ENCODE measurements around the gene OR2F1.

OR2F1 gene

DNA sequence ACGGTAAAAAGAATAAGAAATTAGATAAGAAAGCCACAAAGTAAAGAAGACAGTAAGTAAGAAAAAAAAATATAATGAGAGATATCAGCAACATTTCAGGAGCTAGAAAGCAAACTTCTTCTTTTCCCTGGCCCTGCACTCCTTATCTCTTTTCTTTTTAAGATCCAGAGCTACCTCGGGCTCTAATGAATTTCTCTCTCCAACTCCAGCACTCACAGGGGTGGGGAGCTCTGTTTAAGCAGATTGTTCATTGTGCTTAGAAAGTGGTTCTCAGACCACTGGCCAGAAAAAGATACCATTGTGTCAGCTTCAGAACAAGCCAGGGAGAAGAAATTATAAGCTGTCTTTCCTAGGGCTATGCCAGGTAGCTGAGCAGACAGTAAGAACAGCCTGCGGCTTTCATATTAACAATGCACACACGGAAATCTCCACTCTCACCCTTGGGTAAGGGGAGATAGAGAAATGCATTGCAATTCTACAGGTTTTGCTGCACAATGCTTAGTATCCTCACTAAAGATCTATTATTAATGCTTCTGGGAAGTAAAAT lies 19.3 kb downstream of the OR2F1 start:
- no peak overlapping the region for H3K4me3 ChIP-seq (ENCODE audit: low read depth, low read length)
- in situ Hi-C loops (cut with HindIII; ENCODE audit: low sequenced_read_pairs), result no loop called here
- DNase-seq (ENCODE audit: low read depth, low spot score), result no peak
- TF ChIP-seq, protein P1, sequence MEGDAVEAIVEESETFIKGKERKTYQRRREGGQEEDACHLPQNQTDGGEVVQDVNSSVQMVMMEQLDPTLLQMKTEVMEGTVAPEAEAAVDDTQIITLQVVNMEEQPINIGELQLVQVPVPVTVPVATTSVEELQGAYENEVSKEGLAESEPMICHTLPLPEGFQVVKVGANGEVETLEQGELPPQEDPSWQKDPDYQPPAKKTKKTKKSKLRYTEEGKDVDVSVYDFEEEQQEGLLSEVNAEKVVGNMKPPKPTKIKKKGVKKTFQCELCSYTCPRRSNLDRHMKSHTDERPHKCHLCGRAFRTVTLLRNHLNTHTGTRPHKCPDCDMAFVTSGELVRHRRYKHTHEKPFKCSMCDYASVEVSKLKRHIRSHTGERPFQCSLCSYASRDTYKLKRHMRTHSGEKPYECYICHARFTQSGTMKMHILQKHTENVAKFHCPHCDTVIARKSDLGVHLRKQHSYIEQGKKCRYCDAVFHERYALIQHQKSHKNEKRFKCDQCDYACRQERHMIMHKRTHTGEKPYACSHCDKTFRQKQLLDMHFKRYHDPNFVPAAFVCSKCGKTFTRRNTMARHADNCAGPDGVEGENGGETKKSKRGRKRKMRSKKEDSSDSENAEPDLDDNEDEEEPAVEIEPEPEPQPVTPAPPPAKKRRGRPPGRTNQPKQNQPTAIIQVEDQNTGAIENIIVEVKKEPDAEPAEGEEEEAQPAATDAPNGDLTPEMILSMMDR (IDR thresholded peaks at IDR 0.05; ENCODE audit: low read depth, low read length), result no peak

DNA sequence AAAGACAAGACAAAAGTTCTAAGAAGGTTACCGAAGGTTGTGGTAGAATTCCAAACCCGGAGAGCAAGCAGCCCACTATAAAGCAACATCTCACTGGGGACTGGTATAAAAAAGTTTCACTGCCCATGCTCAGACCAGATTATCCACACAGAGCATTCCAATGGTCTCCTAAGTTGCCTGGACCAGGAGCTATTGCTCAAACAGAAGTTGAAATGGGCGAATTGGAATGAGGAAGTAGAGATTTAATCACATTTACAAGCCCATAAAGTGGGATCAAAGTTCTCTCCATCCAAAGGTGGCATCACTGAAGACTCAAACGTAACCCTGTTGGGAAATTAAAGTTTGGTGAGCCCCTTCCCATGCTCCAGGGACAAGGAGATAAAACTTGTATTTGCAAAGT lies 19.8 kb downstream of the OR2F1 start:
- in situ Hi-C loops (cut with HindIII; ENCODE audit: low sequenced_read_pairs), result no loop called here
- DNase-seq (ENCODE audit: low read depth, low spot score), result no peak
- H3K4me3 ChIP-seq (ENCODE audit: low read depth, low read length), result no peak overlapping the region
- TF ChIP-seq, protein P1 (IDR thresholded peaks at IDR 0.05; ENCODE audit: low read depth, low read length), result no peak

DNA sequence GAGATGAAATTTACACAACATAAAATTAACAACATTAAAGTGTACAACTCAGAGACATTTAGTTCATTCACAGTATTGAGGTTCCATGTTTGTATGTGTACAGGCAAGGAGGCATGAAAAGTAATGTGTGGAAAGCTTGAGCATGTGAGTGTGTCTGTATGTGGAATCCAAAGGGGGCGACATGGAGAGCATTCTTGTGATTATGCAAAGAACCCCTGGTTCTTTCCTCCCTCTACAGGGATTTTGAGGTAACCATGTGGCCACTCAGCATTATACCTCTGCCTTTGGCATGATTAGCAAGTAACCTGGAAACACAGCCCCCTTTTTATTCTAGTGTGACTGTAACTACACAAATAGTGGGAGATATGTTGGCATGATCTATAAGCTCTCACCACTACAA lies 21.0 kb downstream of the OR2F1 start:
- in situ Hi-C loops (cut with HindIII; ENCODE audit: low sequenced_read_pairs), result no loop called here
- TF ChIP-seq, protein P1 (IDR thresholded peaks at IDR 0.05; ENCODE audit: low read depth, low read length), result no peak
- no peak for DNase-seq (ENCODE audit: low read depth, low spot score)
- no peak overlapping the region for H3K4me3 ChIP-seq (ENCODE audit: low read depth, low read length)

DNA sequence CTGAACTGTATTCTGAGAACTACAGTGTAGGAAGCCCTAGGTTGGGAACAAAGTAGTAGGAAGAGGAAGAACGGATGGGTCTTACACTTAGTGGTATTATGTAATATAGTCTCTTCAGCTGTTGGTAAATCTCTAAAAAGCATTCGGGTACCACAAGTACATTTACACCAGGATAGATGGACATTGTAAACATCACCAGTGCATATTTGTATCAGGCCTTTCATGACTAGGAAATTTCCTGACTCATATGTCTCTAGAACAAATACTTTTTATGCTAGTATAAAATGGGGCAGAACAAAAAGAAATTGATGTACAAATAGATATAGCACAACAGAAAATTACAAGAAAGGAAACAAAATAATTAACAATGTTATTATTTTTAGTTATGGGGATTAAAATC lies 23.9 kb downstream of the OR2F1 start:
- TF ChIP-seq, protein P1 (IDR thresholded peaks at IDR 0.05; ENCODE audit: low read depth, low read length), result no peak
- no peak for DNase-seq (ENCODE audit: low read depth, low spot score)
- in situ Hi-C loops (cut with HindIII; ENCODE audit: low sequenced_read_pairs), result no loop called here
- H3K4me3 ChIP-seq (ENCODE audit: low read depth, low read length), result no peak overlapping the region

DNA sequence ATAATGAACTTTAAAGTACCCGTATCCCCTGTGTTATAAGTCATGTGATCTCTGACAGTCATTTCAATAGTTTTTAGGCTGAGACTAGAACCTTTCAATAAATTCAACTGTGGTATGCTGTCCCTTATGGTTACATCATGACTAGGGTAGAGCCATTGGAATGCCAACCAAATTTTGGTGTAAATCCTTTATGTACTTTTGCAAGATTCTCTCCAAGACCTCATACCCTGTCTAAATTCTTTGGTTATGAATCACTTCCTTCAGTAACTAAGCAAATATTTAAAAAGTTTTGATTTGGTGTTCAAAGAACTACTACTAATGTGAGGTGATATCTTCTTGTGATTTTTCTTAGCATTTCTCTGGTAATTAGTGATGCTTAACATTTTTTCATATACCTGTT lies 24.7 kb downstream of the OR2F1 start:
- peak; percentile 62 for DNase-seq (ENCODE audit: low read depth, low spot score)
- TF ChIP-seq, protein P1 (IDR thresholded peaks at IDR 0.05; ENCODE audit: low read depth, low read length), result no peak
- in situ Hi-C loops (cut with HindIII; ENCODE audit: low sequenced_read_pairs), result no loop called here
- H3K4me3 ChIP-seq (ENCODE audit: low read depth, low read length), result no peak overlapping the region

DNA sequence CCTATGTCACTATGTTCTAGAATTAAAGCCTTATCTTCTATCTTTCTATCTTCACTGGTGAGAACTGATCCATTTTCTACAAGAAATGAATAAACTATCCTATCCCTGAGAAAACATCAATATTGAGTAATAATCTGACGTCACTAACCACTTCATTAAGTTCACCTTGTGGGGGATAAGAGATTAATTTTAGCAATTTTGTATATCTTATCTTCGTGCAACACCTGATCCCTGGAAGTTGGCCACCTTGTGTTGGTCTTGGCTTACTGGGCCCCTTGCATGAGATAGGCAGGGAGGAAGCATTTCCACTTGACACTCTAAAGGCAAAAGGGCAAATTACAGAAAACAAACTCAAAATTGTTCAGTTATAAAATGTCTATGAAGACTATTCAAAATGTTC lies 25.4 kb downstream of the OR2F1 start:
- H3K4me3 ChIP-seq (ENCODE audit: low read depth, low read length), result no peak overlapping the region
- in situ Hi-C loops (cut with HindIII; ENCODE audit: low sequenced_read_pairs), result no loop called here
- TF ChIP-seq, protein P1 (IDR thresholded peaks at IDR 0.05; ENCODE audit: low read depth, low read length), result no peak
- no peak for DNase-seq (ENCODE audit: low read depth, low spot score)

All from astrocyte of the spinal cord (primary cell).